K562 (cell line): Measurements from ENCODE around the gene ZNF319. TPM values are rescaled to one million over a fixed set of nuclear protein-coding genes. Genes with fewer than 3 reads are reported as not detected.

Experiments used
- ATAC-seq: fragments of 200-7000 bp; cut with Tn5 transposase; 3 replicates; pipeline ENCODE4 v1.9.1; 2020; ENCODE audit warnings: moderate library complexity
- BruUV-seq: library from RNA; stranded (reverse); fragments of 400-500 nt; replicated peaks from 2 replicates; lab custom pipeline; 2021; lab: Mats Ljungman, UMichigan
- CTCF ChIA-PET: fragments of 300-600 bp; formaldehyde crosslinking; extraction: SDS; loops from one replicate; lab custom pipeline; 2021; ENCODE audit warnings: low intra/inter-chr PET ratio; lab: Yijun Ruan, JAX
- POLR2A ChIA-PET: fragments of 300-600, 350-650 bp; sonication (Branson Sonifier 250); formaldehyde crosslinking; extraction: SDS; loops from one replicate; lab custom pipeline; 2021; ENCODE audit warnings: antibody characterized with exemption, inconsistent platforms; lab: Yijun Ruan, JAX
- DNase-seq, 4 experiments: peaks; one replicate each; pipeline versions ENCODE4 v3.0.0 to v3.0.0-alpha.2; 2011 to 2018; ENCODE audit warnings: low spot score in 3 of 4, mixed read lengths in 3 of 4; ENCODE audit errors: extremely low read depth in 1 of 4
- FAIRE-seq: peaks from 2 replicates; lab custom pipeline; 2011; peaks lifted over from hg19 to GRCh38; lab: Jason Lieb, UNC
- H2AFZ ChIP-seq: 2 replicates; pipeline ENCODE4 v1.6.0; 2011; ENCODE audit warnings: low read depth, low read length, control low read depth, inconsistent platforms
- H3K27ac ChIP-seq: fragments of 200-600 bp; 3 replicates; pipeline ENCODE4 v1.8.0; 2011; ENCODE audit warnings: low read depth, mild to moderate bottlenecking, control low read depth, inconsistent platforms, low read length, moderate library complexity, mixed read lengths; ENCODE audit errors: extremely low read depth
- H3K27me3 ChIP-seq, 2 experiments: fragments of 300-600 bp in 1 of 2; 2 replicates in 1 of 2; 3 replicates in 1 of 2; pipeline versions ENCODE4 v1.6.0 to v1.8.0; 2011; ENCODE audit warnings: inconsistent platforms in 2 of 2, low read length in 2 of 2, mild to moderate bottlenecking in 1 of 2, mixed read lengths in 1 of 2, moderate library complexity in 1 of 2; ENCODE audit not compliant: control insufficient read depth in 2 of 2, insufficient read depth in 2 of 2
- H3K36me3 ChIP-seq: fragments of 300-600 bp; 3 replicates; pipeline ENCODE4 v1.8.0; 2011; ENCODE audit warnings: mild to moderate bottlenecking, low read length, inconsistent platforms; ENCODE audit not compliant: control insufficient read depth, insufficient read depth
- H3K4me1 ChIP-seq, 2 experiments: fragments of 200-600 bp in 1 of 2; replicated peaks in 1 of 2; 2 replicates in 1 of 2; 3 replicates in 1 of 2; pipeline versions ENCODE4 v1.5.1 to v1.8.0; 2011; ENCODE audit warnings: inconsistent platforms in 2 of 2, low read length in 2 of 2, mild to moderate bottlenecking in 1 of 2, mixed read lengths in 1 of 2, moderate library complexity in 1 of 2; ENCODE audit not compliant: control insufficient read depth in 2 of 2, insufficient read depth in 2 of 2
- H3K4me2 ChIP-seq: 2 replicates; pipeline ENCODE4 v1.6.1; 2011; ENCODE audit warnings: low read length, control low read depth, inconsistent platforms, mixed read lengths; ENCODE audit not compliant: insufficient read depth
- H3K4me3 ChIP-seq: fragments of 200-600 bp; sonication (generic), shearing (Covaris generic); 2 replicates; pipeline ENCODE4 v1.5.1; 2016; ENCODE audit warnings: control low read depth, inconsistent platforms
- H3K79me2 ChIP-seq: fragments of 200-600 bp; 3 replicates; pipeline ENCODE4 v1.8.0; 2011; ENCODE audit warnings: low read length, inconsistent platforms; ENCODE audit not compliant: control insufficient read depth, insufficient read depth
- H3K9ac ChIP-seq, 2 experiments: 2 replicates each; pipeline versions ENCODE4 v1.6.0 to v1.6.1; 2011; ENCODE audit warnings: low read depth in 2 of 2, low read length in 2 of 2, control low read depth in 1 of 2, inconsistent platforms in 1 of 2, mild to moderate bottlenecking in 1 of 2, mixed read lengths in 1 of 2; ENCODE audit not compliant: insufficient read depth in 1 of 2
- H3K9me1 ChIP-seq: one replicate; pipeline ENCODE4 v1.6.0; 2011; ENCODE audit warnings: inconsistent platforms, mild to moderate bottlenecking, low read length, moderate library complexity; ENCODE audit not compliant: control insufficient read depth, insufficient read depth
- H3K9me3 ChIP-seq: replicated peaks from 2 replicates; pipeline ENCODE4 v1.5.1; 2011; ENCODE audit warnings: low read depth, low read length, inconsistent platforms; ENCODE audit not compliant: control insufficient read depth, insufficient read depth
- H4K20me1 ChIP-seq: replicated peaks from 2 replicates; pipeline ENCODE4 v1.6.1; 2011; ENCODE audit warnings: low read length, inconsistent platforms, mixed read lengths; ENCODE audit not compliant: control insufficient read depth, insufficient read depth
- BDP1 ChIP-seq: IDR thresholded peaks from 3 replicates; pipeline ENCODE4 v1.6.1; 2011; ENCODE audit not compliant: insufficient read length, insufficient read depth
- DDX20 ChIP-seq: fragments of 450-650 bp; IDR thresholded peaks from 2 replicates; pipeline ENCODE4 v1.6.1; 2016; ENCODE audit warnings: missing genetic modification characterization, low read depth, mild to moderate bottlenecking, missing compliant biosample characterization, moderate library complexity
- GTF2F1 ChIP-seq: IDR thresholded peaks from 2 replicates; pipeline ENCODE4 v1.6.1; 2011; ENCODE audit warnings: low read depth, low read length, improper control_type of control experiment
- HDGF ChIP-seq: fragments of 450-650 bp; IDR thresholded peaks from 2 replicates; pipeline ENCODE4 v1.6.1; 2016
- MCM2 ChIP-seq: fragments of 450-650 bp; IDR thresholded peaks from 2 replicates; pipeline ENCODE4 v1.6.1; 2017; ENCODE audit warnings: low read depth, mild to moderate bottlenecking
- POLR2AphosphoS2 ChIP-seq: IDR thresholded peaks from 2 replicates; pipeline ENCODE4 v1.6.1; 2012; ENCODE audit warnings: low read length, improper control_type of control experiment
- SIRT6 ChIP-seq: IDR thresholded peaks from one replicate; pipeline ENCODE4 v1.6.1; 2012; ENCODE audit warnings: low read depth, mild to moderate bottlenecking, control low read depth, inconsistent platforms, low read length, moderate library complexity
- SLC30A9 ChIP-seq: fragments of 250-450 bp; sonication (Bioruptor Pico); IDR thresholded peaks from 2 replicates; pipeline ENCODE4 v1.8.0; 2022; ENCODE audit warnings: mild to moderate bottlenecking, moderate library complexity
- ZFP1 ChIP-seq: fragments of 450-650 bp; formaldehyde crosslinking; IDR thresholded peaks from 2 replicates; pipeline ENCODE4 v1.4.0; 2020; ENCODE audit warnings: mild to moderate bottlenecking, mixed read lengths
- ZNF133 ChIP-seq: fragments of 250-450 bp; sonication (Bioruptor Pico); IDR thresholded peaks from 2 replicates; pipeline ENCODE4 v1.4.0; 2020; ENCODE audit warnings: mild to moderate bottlenecking
- ZNF175 ChIP-seq: fragments of 200-800 bp; sonication (Bioruptor generic); IDR thresholded peaks from 2 replicates; pipeline ENCODE4 v1.6.1; 2016; ENCODE audit warnings: low read depth, mild to moderate bottlenecking, missing genetic modification characterization, missing compliant biosample characterization
- ZNF184 ChIP-seq: sonication (generic); formaldehyde crosslinking; IDR thresholded peaks from 2 replicates; pipeline ENCODE4 v1.5.0; 2020; ENCODE audit warnings: missing genetic modification reagents
- ZNF445 ChIP-seq: fragments of 250-450 bp; sonication (Bioruptor Pico); IDR thresholded peaks from 2 replicates; pipeline ENCODE4 v1.4.0; 2020; ENCODE audit warnings: low read depth, mild to moderate bottlenecking, moderate library complexity
- WGBS: fragments of 100-300 bp; shearing (Covaris generic); methylation state at CpG from one replicate; pipeline ENCODE4 v1.1.6; 2016; ENCODE audit warnings: low coverage, mixed read lengths; ENCODE audit not compliant: insufficient coverage; ENCODE audit errors: missing lambda C conversion rate; 5-methylcytosine and 5-hydroxymethylcytosine counted together
- in situ Hi-C: fragments of 300-500 bp; cut with MboI; formaldehyde crosslinking; loops from 4 replicates; pipeline ENCODE4 v1.15.0; 2018; ENCODE audit warnings: inconsistent platforms, mixed read lengths
- intact Hi-C: fragments of 100-400 bp; cut with micrococcal nuclease; formaldehyde crosslinking; loops from 2 replicates; pipeline ENCODE4 v1.14.2; 2022
- polyA plus RNA-seq, 8 experiments: library from polyadenylated mRNA; depleted of rRNA in 4 of 8; stranded (reverse) in 5 of 8; unstranded in 3 of 8; fragments of >200 nt; fragmentation: Nextera tagmentation in 2 of 8; fragmentation: Illumina TruSeq in 1 of 8; extraction: Ambion mirVana in 2 of 8; extraction: Trizol in 1 of 8; gene quantifications; 2 replicates each; pipeline versions ENCODE4 v1.2.1 to v1.2.3, GENCODE V29; 2011 to 2014; ENCODE audit warnings: inconsistent platforms in 1 of 8, missing spikeins in 1 of 8
- total RNA-seq, 7 experiments: library from RNA; depleted of rRNA in 6 of 7; stranded (reverse); fragments of >200 nt in 6 of 7; fragmentation: Illumina TruSeq in 2 of 7; extraction: Trizol in 2 of 7; gene quantifications; 2 replicates each; pipeline versions ENCODE4 v1.2.1 to v1.2.3, GENCODE V29; 2011 to 2021; ENCODE audit warnings: low replicate concordance in 1 of 7
- TF ChIP-seq, protein P1 (sequence below): fragments of 250-450 bp; sonication (Bioruptor Pico); IDR thresholded peaks from 2 replicates; pipeline ENCODE4 v1.8.0; 2021; ENCODE audit warnings: moderate library complexity, mild to moderate bottlenecking, inconsistent platforms
- TF ChIP-seq, protein P2 (sequence below), 2 experiments: fragments of 450-650 bp; IDR thresholded peaks; 2 replicates each; pipeline ENCODE4 v1.6.1; 2016
- TF ChIP-seq, protein P3 (sequence below): fragments of 250-450 bp; sonication (Bioruptor Pico); IDR thresholded peaks from 2 replicates; pipeline ENCODE4 v1.9.0; 2021; ENCODE audit warnings: mild to moderate bottlenecking, inconsistent platforms

The ZNF319 gene
- total and polyA plus RNA-seq, 9 of the 15 experiments (the other 6 are each of a cell fraction or from before 2014, with no cell fraction given) = 0.20 to 5.7 (median 1.4) TPM

- in situ Hi-C loops (no loop called here), intact Hi-C loops (no loop called here)
- 62% methylated on average over 7 of the region's 7 CpGs for WGBS
- Histone ChIP-seq H4K20me1 (no peaks in the 10 kb centered on the region), H3K9ac (no peak overlapping the region), H3K9me3 (no peaks in the 10 kb centered on the region), H3K36me3 (no peaks in the 10 kb centered on the region), H3K9me1 (no peaks in the 10 kb centered on the region), H3K27ac (no peak overlapping the region), H3K4me2 (no peak overlapping the region), H2AFZ (peak overlapping the region; percentile 78; the same call in 1 of the 2 replicates), H3K4me1 (peaks cover 19 to 51% of the 10 kb centered on the region in 2 experiments; a peak in 4 of 5 replicates), H3K79me2 (no peaks in the 10 kb centered on the region), H3K4me3 (no peak overlapping the region), H3K27me3 (no peaks in the 10 kb centered on the region)
- BruUV-seq = no TSS peak
- CTCF ChIA-PET = no interaction called here
- ATAC-seq (no peak), FAIRE-seq (no peak), DNase-seq (no peak)
- POLR2A ChIA-PET = no interaction called here
- TF ChIP-seq ZNF175 (CRISPR knock-in tag) (no peak), HDGF (no peak), SLC30A9 (CRISPR knock-in tag) (no peak), GTF2F1 (no peak), MCM2 (no peak), ZNF445 (CRISPR knock-in tag) (no peak), ZNF184 (CRISPR knock-in tag) (no peak), POLR2AphosphoS2 (no peak), DDX20 (tag) (no peak), SIRT6 (no peak), BDP1 (no peak), ZNF133 (CRISPR knock-in tag) (no peak), ZFP1 (CRISPR knock-in tag) (no peak)
- TF ChIP-seq, protein P1, sequence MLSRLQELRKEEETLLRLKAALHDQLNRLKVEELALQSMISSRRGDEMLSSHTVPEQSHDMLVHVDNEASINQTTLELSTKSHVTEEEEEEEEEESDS (CRISPR knock-in tag) = no peak
- TF ChIP-seq, protein P2, sequence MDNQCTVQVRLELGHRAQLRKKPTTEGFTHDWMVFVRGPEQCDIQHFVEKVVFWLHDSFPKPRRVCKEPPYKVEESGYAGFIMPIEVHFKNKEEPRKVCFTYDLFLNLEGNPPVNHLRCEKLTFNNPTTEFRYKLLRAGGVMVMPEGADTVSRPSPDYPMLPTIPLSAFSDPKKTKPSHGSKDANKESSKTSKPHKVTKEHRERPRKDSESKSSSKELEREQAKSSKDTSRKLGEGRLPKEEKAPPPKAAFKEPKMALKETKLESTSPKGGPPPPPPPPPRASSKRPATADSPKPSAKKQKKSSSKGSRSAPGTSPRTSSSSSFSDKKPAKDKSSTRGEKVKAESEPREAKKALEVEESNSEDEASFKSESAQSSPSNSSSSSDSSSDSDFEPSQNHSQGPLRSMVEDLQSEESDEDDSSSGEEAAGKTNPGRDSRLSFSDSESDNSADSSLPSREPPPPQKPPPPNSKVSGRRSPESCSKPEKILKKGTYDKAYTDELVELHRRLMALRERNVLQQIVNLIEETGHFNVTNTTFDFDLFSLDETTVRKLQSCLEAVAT (IDR thresholded peaks at IDR 0.05) = no peak
- TF ChIP-seq, protein P3, sequence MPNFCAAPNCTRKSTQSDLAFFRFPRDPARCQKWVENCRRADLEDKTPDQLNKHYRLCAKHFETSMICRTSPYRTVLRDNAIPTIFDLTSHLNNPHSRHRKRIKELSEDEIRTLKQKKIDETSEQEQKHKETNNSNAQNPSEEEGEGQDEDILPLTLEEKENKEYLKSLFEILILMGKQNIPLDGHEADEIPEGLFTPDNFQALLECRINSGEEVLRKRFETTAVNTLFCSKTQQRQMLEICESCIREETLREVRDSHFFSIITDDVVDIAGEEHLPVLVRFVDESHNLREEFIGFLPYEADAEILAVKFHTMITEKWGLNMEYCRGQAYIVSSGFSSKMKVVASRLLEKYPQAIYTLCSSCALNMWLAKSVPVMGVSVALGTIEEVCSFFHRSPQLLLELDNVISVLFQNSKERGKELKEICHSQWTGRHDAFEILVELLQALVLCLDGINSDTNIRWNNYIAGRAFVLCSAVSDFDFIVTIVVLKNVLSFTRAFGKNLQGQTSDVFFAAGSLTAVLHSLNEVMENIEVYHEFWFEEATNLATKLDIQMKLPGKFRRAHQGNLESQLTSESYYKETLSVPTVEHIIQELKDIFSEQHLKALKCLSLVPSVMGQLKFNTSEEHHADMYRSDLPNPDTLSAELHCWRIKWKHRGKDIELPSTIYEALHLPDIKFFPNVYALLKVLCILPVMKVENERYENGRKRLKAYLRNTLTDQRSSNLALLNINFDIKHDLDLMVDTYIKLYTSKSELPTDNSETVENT (CRISPR knock-in tag) = no peak
Observed at GRCh38 chr16:57981636-57982035, 18.8 kb downstream of the ZNF319 start.
